ENCODE data around the gene POLR3GL.

The POLR3GL gene

GRCh38 chr1:145951526-145951925 is 13.0 kb upstream of the POLR3GL start:
- DNase-seq = no peak

- DNase-seq = no peak
Observed at GRCh38 chr1:145952903-145953302, 11.6 kb upstream of the POLR3GL start.

GRCh38 chr1:145953861-145954260 is 10.6 kb upstream of the POLR3GL start:
- no peak for DNase-seq

- DNase-seq = no peak
Observed at GRCh38 chr1:145955436-145955835, 9.1 kb upstream of the POLR3GL start.

- no peak for DNase-seq
Observed at GRCh38 chr1:145956361-145956760, 8.1 kb upstream of the POLR3GL start.

GRCh38 chr1:145956781-145957442 is 7.6 kb upstream of the POLR3GL start:
- no peak for DNase-seq

GRCh38 chr1:145957443-145958319 is 6.8 kb upstream of the POLR3GL start, which contains the start of gene LIX1L:
TSS of gene LIX1L (minus strand) at chr1:145958017. CDS start at chr1:145957927, 90 bp downstream.
- DNase-seq = peak; percentile 95 to 96

GRCh38 chr1:145958734-145959133 is 5.8 kb upstream of the POLR3GL start:
- DNase-seq = no peak

- no peak for DNase-seq
Observed at GRCh38 chr1:145959333-145959732, 5.2 kb upstream of the POLR3GL start.

- DNase-seq = no peak
Observed at GRCh38 chr1:145959957-145960467, 4.5 kb upstream of the POLR3GL start.

GRCh38 chr1:145960468-145961108 is 3.9 kb upstream of the POLR3GL start:
- DNase-seq = peak; percentile 71 to 74

- DNase-seq = peak in 1 of 2 experiments; percentile 39
Observed at GRCh38 chr1:145961109-145961424, 3.4 kb upstream of the POLR3GL start.

- peak; percentile 81 to 82 for DNase-seq
Observed at GRCh38 chr1:145961425-145962156, 2.9 kb upstream of the POLR3GL start.

- peak; percentile 68 to 71 for DNase-seq
Observed at GRCh38 chr1:145962157-145963102, 2.1 kb upstream of the POLR3GL start.

- no peak for DNase-seq
Observed at GRCh38 chr1:145963265-145964019, 1.0 kb upstream of the POLR3GL start.

GRCh38 chr1:145965119-145965744 is 742 bp downstream of the POLR3GL start:
- no peak for DNase-seq

GRCh38 chr1:145967288-145967687 is 2.8 kb downstream of the POLR3GL start:
- no peak for DNase-seq

GRCh38 chr1:145972580-145972979 is 8.1 kb downstream of the POLR3GL start:
- peak in 1 of 2 experiments; percentile 6 for DNase-seq

- DNase-seq = peak in 1 of 2 experiments; percentile 7
Observed at GRCh38 chr1:145974721-145975120, 10.2 kb downstream of the POLR3GL start.

- peak in 1 of 2 experiments; percentile 7 for DNase-seq
Observed at GRCh38 chr1:145975216-145975615, 10.7 kb downstream of the POLR3GL start.
